ENCODE results near the gene CCDC40. TPM values are rescaled to one million over a fixed set of nuclear protein-coding genes. Genes with fewer than 3 reads are reported as not detected.

Gene CCDC40
- total RNA-seq, 2 donors from 2014 or later: 3.0 to 9.3 TPM

DNA sequence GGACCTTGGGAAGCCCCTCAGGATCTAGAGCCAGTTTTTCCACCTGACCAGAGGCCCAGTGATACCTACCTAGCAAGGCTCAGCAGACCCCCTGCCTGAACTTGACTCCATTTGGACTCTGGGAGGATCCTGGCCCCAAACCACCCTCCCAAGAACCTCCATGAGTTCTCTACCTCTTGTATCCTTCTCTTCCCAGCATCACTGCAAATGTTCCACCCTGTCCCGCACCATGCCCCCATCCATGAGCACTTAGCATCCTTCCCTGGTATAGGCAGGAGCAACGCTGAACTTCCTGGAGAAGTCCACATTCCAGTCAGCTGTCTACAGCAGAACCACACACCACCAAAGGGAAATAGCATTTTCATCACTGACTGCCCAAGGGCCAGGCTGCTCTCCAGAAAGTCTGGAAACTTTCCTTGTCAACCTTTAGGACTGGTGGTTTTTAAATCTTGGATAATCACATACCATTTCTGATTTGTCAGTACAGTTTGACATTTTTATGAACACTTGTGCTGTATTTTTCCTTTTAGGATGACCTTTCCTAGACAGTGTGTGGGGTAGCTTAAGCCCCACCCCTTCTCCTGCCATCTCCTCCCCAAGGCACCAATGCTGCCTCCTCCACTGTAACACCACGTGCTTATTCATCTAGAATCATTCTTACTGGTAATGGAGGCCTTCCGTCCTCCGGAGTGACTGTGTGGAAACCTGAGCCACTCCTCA, 96.6 kb downstream of the CCDC40 start:
- Histone ChIP-seq H3K27me3 (no peaks in the 10 kb centered on the region), H3K4me3 (no peak overlapping the region), H3K9me3 (no peaks in the 10 kb centered on the region), H3K27ac (no peak overlapping the region), H3K36me3 (peaks cover 49% of the 10 kb centered on the region), H3K4me1 (no peaks in the 10 kb centered on the region)
- no peak for DNase-seq (ENCODE audit: low spot score)
- TF ChIP-seq, protein P1, sequence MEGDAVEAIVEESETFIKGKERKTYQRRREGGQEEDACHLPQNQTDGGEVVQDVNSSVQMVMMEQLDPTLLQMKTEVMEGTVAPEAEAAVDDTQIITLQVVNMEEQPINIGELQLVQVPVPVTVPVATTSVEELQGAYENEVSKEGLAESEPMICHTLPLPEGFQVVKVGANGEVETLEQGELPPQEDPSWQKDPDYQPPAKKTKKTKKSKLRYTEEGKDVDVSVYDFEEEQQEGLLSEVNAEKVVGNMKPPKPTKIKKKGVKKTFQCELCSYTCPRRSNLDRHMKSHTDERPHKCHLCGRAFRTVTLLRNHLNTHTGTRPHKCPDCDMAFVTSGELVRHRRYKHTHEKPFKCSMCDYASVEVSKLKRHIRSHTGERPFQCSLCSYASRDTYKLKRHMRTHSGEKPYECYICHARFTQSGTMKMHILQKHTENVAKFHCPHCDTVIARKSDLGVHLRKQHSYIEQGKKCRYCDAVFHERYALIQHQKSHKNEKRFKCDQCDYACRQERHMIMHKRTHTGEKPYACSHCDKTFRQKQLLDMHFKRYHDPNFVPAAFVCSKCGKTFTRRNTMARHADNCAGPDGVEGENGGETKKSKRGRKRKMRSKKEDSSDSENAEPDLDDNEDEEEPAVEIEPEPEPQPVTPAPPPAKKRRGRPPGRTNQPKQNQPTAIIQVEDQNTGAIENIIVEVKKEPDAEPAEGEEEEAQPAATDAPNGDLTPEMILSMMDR (IDR thresholded peaks at IDR 0.05): no peak

DNA sequence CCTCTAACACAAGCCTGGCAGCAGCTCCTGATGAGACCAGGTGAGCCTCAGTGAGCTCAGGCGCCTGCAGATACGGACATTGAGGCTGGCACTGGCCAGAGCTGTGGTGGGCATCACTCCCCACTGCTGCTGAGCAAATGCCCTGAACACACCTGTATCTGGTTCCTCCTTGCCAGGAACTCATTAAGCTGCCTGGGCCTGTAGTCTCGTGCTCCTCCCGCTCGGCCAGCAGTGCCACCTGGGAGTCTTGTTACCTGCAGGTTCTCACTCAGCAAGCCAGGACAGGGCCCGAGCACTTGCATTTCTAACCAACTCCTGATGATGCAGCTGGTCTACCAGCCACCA, 97.2 kb downstream of the CCDC40 start:
- Histone ChIP-seq H3K27ac (no peak overlapping the region), H3K9me3 (no peaks in the 10 kb centered on the region), H3K4me1 (no peaks in the 10 kb centered on the region), H3K36me3 (peaks cover 54% of the 10 kb centered on the region), H3K27me3 (no peaks in the 10 kb centered on the region), H3K4me3 (no peak overlapping the region)
- DNase-seq (ENCODE audit: low spot score): no peak
- TF ChIP-seq, protein P1 (IDR thresholded peaks at IDR 0.05): no peak

DNA sequence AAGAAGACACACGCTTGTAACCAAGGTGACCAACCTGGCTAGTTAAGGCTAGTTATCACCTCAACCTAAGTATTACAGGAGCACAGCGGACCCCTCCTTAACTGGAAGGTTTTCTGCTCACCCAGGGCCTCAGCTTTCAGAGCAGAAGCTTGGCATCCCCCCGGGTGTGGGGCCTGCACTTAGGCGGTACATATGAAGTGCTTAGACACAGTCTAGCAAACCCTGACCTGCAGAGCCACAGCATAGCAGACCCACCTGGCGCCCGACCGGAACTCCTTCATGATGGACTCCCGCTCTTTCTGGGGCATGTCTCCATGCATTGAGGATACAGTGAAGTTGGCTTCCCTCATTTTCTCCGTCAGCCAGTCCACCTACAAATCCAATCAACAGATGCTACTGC, 100.7 kb downstream of the CCDC40 start:
- Histone ChIP-seq H3K9me3 (no peaks in the 10 kb centered on the region), H3K27ac (no peak overlapping the region), H3K4me3 (no peak overlapping the region), H3K4me1 (no peaks in the 10 kb centered on the region), H3K36me3 (peaks cover 90% of the 10 kb centered on the region), H3K27me3 (no peaks in the 10 kb centered on the region)
- no peak for DNase-seq (ENCODE audit: low spot score)
- TF ChIP-seq, protein P1 (IDR thresholded peaks at IDR 0.05): no peak

DNA sequence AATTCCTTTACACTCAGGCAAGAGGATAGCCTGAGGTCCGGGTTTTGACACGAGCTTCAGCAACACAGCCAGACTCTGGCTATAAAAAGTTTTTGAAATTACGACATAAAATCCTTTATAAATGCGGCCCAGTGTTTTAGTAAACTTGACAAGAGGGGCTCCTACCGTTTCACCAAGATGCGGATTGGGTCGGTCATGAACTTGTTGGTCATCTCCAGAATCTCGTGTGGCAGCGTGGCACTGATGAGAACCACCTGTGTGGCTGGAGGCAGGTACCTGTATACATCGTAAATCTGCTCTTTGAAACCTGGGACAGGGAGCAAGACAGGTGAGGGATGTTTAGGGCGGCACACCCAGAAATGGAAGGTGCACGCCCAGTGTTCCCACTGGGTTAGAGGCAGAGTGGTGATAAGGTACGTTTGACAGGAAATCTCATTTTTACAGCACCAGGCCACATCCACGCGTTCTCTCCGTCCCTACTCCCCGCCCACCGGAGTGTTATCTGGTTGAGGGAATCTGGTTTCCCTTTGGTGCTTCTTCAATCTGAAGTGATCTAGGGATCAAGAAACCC, 102.5 kb downstream of the CCDC40 start:
- no peak for DNase-seq (ENCODE audit: low spot score)
- peaks cover 100% of the 10 kb centered on the region for H3K36me3 ChIP-seq
- no peak overlapping the region for H3K27ac ChIP-seq
- TF ChIP-seq, protein P1 (IDR thresholded peaks at IDR 0.05): no peak
- H3K4me3 ChIP-seq: no peak overlapping the region
- no peaks in the 10 kb centered on the region for H3K4me1 ChIP-seq
- H3K9me3 ChIP-seq: no peaks in the 10 kb centered on the region
- H3K27me3 ChIP-seq: no peaks in the 10 kb centered on the region

DNA sequence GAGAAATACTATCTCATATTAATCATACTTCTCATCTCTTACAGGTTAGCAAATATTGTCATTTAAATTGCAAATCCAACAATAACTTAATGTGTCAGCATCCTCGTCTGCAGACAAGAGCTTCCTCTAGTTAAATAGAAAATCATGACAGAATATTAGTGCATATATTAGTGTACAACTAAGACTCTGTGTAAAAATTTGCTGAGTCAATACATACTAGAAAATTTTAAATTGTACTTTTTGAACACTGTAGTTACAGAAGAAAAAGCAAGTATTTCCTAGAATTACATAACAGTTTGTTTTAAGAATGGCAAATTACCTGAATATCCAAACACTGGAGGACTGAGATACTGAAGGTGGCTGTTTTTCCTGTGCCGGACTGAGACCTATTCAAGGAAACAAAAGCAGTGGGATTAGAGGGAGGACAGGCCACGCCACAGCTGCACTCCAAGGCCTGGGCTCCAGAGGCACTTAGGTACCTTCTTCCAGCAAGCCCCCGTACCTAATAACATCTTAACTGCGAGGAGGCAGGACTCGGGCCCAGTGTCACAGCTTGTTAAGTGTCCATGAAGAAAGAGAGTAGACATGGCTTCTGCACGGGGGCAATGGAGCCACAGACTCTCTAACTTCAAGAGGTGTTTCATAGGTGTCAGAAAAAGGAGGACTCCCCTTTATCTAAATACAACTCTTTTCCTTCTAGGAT, 105.2 kb downstream of the CCDC40 start:
- peaks cover 77% of the 10 kb centered on the region for H3K36me3 ChIP-seq
- TF ChIP-seq, protein P1 (IDR thresholded peaks at IDR 0.05): no peak
- DNase-seq (ENCODE audit: low spot score): no peak
- H3K27ac ChIP-seq: no peak overlapping the region
- no peaks in the 10 kb centered on the region for H3K9me3 ChIP-seq
- H3K4me1 ChIP-seq: peaks cover 0 to 19% of the 10 kb centered on the region in 2 donors
- H3K27me3 ChIP-seq: no peaks in the 10 kb centered on the region
- no peak overlapping the region for H3K4me3 ChIP-seq

Measured in right atrium auricular region (tissue), 2 donors.